GM21786 (cell line): ENCODE results near the gene SLC46A3.
A peak's percentile ranks its signal among the peaks of the same experiment; 100 is the strongest.
"Not testable (repeated sequence)": the region's sequence is repeated elsewhere in the genome, so short reads cannot be mapped to it uniquely, and the experiment has no call there.

Experiments used
- ATAC-seq: cut with Tn5 transposase; IDR thresholded peaks from one replicate; pipeline ENCODE4 v1.9.1; 2021; ENCODE audit not compliant: unreplicated experiment

The SLC46A3 gene

GRCh38 chr13:28718543-28719226 is at the start of gene SLC46A3:
Gene SLC46A3 (minus strand): TSS chr13:28718970. CDS start chr13:28717998, 972 bp downstream.
- ATAC-seq = peak; percentile 98

GRCh38 chr13:28763887-28764286 is 45.1 kb upstream of the SLC46A3 start:
- no peak for ATAC-seq

GRCh38 chr13:28761586-28761985 is 42.8 kb upstream of the SLC46A3 start:
- no peak for ATAC-seq

GRCh38 chr13:28755546-28755870 is 36.7 kb upstream of the SLC46A3 start:
- no peak for ATAC-seq

- no peak for ATAC-seq
Measured at GRCh38 chr13:28754698-28755545, 36.2 kb upstream of the SLC46A3 start.

- no peak for ATAC-seq
Measured at GRCh38 chr13:28753946-28754345, 35.2 kb upstream of the SLC46A3 start.

GRCh38 chr13:28753208-28753892 is 34.6 kb upstream of the SLC46A3 start:
- ATAC-seq = no peak

GRCh38 chr13:28751175-28751960 is 32.6 kb upstream of the SLC46A3 start:
- no peak for ATAC-seq

- ATAC-seq = no peak
Measured at GRCh38 chr13:28750187-28751045, 31.6 kb upstream of the SLC46A3 start.

- no peak for ATAC-seq
Measured at GRCh38 chr13:28747851-28748250, 29.1 kb upstream of the SLC46A3 start.

- ATAC-seq = no peak
Measured at GRCh38 chr13:28746287-28746612, 27.5 kb upstream of the SLC46A3 start.

GRCh38 chr13:28744656-28745055 is 25.9 kb upstream of the SLC46A3 start:
- no peak for ATAC-seq

GRCh38 chr13:28744091-28744536 is 25.3 kb upstream of the SLC46A3 start:
- no peak for ATAC-seq

- no peak for ATAC-seq
Measured at GRCh38 chr13:28743499-28744083, 24.8 kb upstream of the SLC46A3 start.

- ATAC-seq = no peak
Measured at GRCh38 chr13:28743020-28743419, 24.2 kb upstream of the SLC46A3 start.

GRCh38 chr13:28742445-28742844 is 23.7 kb upstream of the SLC46A3 start:
- not testable (repeated sequence) for ATAC-seq

GRCh38 chr13:28741084-28741491 is 22.3 kb upstream of the SLC46A3 start:
- ATAC-seq = no peak

GRCh38 chr13:28739376-28739775 is 20.6 kb upstream of the SLC46A3 start:
- no peak for ATAC-seq

- no peak for ATAC-seq
Measured at GRCh38 chr13:28735481-28736029, 16.8 kb upstream of the SLC46A3 start.
